Measurements from ENCODE around the gene PRUNE2.

The PRUNE2 gene

DNA sequence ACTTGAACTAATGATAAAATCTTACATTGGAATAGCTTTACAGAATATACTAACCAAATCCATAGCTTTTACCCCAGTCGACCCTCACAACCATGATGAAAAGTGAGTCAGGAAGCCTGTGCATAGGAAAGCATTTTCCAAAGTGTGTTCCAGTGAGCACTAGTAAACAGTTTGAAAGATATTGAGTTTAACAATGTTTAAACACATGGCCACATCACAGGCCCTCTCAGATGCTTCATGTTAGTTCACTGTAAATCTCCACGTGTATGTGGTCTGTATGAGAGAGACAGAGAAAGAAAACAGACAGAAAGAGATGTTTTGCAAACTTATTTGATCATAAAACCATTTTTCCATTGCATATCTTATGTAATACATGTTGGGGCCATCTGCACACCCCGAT is 27.0 kb downstream of the PRUNE2 start:
- TF ChIP-seq SIN3A (IDR thresholded peaks at IDR 0.05; ENCODE audit: borderline replicate concordance, insufficient read depth, low read length) (no peak), TAF1 (IDR thresholded peaks at IDR 0.05; ENCODE audit: borderline replicate concordance, insufficient read depth, low read length) (no peak)

DNA sequence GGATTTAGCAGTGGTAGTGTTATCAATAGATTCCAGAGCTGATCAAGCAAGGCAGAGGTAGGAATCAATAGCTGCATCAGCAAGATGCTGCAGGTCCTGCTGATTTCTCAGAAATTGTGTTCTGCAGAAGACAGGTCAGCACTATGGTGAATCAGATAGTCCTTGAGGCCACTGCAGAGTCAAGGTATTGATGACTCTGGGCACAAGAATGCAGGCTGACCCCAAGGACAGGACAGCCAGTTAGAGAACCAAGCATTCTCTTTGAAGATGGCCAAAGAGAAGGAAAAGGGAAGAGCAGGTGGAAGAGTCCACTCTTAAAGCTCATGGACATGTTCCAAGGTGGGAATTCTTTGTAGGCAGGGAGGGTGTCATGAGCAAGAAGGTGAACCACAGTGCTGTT is 28.0 kb downstream of the PRUNE2 start:
- TF ChIP-seq FOXP2 (optimal IDR thresholded peaks at IDR 0.05; ENCODE audit: borderline replicate concordance, extremely low read depth, extremely low read length, insufficient read depth) (no peak), SIN3A (IDR thresholded peaks at IDR 0.05; ENCODE audit: borderline replicate concordance, insufficient read depth, low read length) (no peak), POLR2AphosphoS5 (IDR thresholded peaks at IDR 0.05; ENCODE audit: low read depth, low read length) (no peak), TAF1 (IDR thresholded peaks at IDR 0.05; ENCODE audit: borderline replicate concordance, insufficient read depth, low read length) (no peak)
- TF ChIP-seq, protein P1, sequence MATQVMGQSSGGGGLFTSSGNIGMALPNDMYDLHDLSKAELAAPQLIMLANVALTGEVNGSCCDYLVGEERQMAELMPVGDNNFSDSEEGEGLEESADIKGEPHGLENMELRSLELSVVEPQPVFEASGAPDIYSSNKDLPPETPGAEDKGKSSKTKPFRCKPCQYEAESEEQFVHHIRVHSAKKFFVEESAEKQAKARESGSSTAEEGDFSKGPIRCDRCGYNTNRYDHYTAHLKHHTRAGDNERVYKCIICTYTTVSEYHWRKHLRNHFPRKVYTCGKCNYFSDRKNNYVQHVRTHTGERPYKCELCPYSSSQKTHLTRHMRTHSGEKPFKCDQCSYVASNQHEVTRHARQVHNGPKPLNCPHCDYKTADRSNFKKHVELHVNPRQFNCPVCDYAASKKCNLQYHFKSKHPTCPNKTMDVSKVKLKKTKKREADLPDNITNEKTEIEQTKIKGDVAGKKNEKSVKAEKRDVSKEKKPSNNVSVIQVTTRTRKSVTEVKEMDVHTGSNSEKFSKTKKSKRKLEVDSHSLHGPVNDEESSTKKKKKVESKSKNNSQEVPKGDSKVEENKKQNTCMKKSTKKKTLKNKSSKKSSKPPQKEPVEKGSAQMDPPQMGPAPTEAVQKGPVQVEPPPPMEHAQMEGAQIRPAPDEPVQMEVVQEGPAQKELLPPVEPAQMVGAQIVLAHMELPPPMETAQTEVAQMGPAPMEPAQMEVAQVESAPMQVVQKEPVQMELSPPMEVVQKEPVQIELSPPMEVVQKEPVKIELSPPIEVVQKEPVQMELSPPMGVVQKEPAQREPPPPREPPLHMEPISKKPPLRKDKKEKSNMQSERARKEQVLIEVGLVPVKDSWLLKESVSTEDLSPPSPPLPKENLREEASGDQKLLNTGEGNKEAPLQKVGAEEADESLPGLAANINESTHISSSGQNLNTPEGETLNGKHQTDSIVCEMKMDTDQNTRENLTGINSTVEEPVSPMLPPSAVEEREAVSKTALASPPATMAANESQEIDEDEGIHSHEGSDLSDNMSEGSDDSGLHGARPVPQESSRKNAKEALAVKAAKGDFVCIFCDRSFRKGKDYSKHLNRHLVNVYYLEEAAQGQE (IDR thresholded peaks at IDR 0.05; ENCODE audit: insufficient read depth in 1 of 2, low read depth in 2 of 2, low read length in 2 of 2) = no peak

DNA sequence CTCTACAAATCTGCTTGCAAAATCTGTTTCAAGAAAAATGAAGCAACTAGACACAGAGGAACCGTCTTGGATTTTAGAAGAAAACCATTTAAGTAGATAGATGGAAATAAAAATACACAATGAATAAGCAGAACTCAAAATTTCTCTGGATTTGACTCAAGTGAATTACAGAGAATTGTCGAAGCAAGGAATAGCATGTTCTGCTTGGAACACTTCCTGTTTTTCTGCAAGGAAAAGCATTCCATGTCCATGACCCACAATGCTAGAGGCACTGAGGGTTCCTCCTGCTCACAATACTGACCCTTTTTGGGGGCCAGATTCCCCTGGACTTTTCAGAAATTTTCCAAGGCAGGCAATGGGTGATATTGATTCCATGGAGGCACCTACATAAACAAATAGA is 29.8 kb downstream of the PRUNE2 start:
- TF ChIP-seq, protein P1 (IDR thresholded peaks at IDR 0.05; ENCODE audit: insufficient read depth in 1 of 2, low read depth in 2 of 2, low read length in 2 of 2) = no peak
- TF ChIP-seq TAF1 (IDR thresholded peaks at IDR 0.05; ENCODE audit: borderline replicate concordance, insufficient read depth, low read length) (no peak), SIN3A (IDR thresholded peaks at IDR 0.05; ENCODE audit: borderline replicate concordance, insufficient read depth, low read length) (no peak), POLR2AphosphoS5 (IDR thresholded peaks at IDR 0.05; ENCODE audit: low read depth, low read length) (no peak), FOXP2 (optimal IDR thresholded peaks at IDR 0.05; ENCODE audit: borderline replicate concordance, extremely low read depth, extremely low read length, insufficient read depth) (no peak)

DNA sequence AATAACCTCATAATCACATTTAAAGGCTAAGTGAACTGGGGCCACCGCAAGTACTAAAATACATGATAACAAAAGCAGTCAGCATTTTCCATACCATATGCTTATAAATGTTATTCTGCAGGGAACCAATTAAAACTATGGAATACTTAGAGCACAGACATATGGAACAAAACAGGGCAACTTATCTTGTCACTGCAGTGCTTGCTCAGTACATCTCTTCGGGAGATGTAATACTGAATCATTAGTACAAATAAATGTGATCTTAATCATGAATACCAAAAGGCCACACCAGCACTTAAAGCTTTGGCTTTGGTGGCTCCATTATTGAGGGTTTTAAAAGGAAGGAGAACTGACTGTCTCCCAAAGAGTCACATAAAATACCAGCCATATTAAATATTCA is 32.1 kb downstream of the PRUNE2 start:
- TF ChIP-seq POLR2AphosphoS5 (IDR thresholded peaks at IDR 0.05; ENCODE audit: low read depth, low read length) (no peak), FOXP2 (optimal IDR thresholded peaks at IDR 0.05; ENCODE audit: borderline replicate concordance, extremely low read depth, extremely low read length, insufficient read depth) (no peak), TAF1 (IDR thresholded peaks at IDR 0.05; ENCODE audit: borderline replicate concordance, insufficient read depth, low read length) (no peak), SIN3A (IDR thresholded peaks at IDR 0.05; ENCODE audit: borderline replicate concordance, insufficient read depth, low read length) (no peak)
- TF ChIP-seq, protein P1 (IDR thresholded peaks at IDR 0.05; ENCODE audit: insufficient read depth in 1 of 2, low read depth in 2 of 2, low read length in 2 of 2) = no peak

DNA sequence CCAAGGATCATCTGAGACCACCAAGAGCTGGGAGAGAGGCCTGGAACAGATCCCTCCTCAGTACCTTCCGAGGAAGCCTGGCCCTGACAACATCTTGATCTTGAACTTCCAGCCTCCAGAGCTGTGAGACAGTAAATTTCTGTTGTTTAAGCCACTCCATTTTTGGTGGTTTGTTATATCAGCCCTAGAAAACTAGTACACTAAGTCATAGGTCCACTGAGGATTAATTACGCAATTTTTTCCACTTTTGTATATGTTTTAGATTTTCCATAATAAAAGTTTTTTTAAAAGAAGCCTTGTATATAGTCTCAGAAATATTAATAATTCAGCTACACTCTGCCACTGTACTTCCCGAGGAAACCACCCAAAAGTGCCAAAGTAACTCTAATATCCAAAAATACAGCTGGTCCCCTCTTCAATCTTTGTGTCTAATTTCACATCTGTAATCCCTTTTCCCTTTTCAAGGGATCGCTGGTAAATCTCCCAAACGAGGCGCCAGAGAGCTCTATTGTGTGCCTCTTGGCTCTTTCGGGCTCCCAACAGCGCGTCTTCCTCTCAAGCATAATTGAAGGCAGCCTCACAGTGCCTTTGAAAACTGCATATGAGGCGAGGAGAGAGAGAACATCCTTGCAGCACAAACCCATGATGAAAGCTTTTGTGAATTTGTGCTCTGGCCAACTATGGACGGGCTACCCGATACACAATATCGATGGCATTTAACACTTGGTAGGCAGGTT is 32.7 kb downstream of the PRUNE2 start:
- TF ChIP-seq POLR2AphosphoS5 (IDR thresholded peaks at IDR 0.05; ENCODE audit: low read depth, low read length) (no peak), TAF1 (IDR thresholded peaks at IDR 0.05; ENCODE audit: borderline replicate concordance, insufficient read depth, low read length) (no peak), SIN3A (IDR thresholded peaks at IDR 0.05; ENCODE audit: borderline replicate concordance, insufficient read depth, low read length) (no peak), FOXP2 (optimal IDR thresholded peaks at IDR 0.05; ENCODE audit: borderline replicate concordance, extremely low read depth, extremely low read length, insufficient read depth) (no peak)
- TF ChIP-seq, protein P1 (IDR thresholded peaks at IDR 0.05; ENCODE audit: insufficient read depth in 1 of 2, low read depth in 2 of 2, low read length in 2 of 2) = no peak
